Raji (cell line): ENCODE data around the gene MROH2A.

Experiments
- POLR2A ChIP-seq: IDR thresholded peaks from 2 replicates; pipeline ENCODE4 v1.6.1; 2011; ENCODE audit warnings: low read depth, low read length, control low read depth; ENCODE audit not compliant: insufficient read depth

Gene MROH2A

DNA sequence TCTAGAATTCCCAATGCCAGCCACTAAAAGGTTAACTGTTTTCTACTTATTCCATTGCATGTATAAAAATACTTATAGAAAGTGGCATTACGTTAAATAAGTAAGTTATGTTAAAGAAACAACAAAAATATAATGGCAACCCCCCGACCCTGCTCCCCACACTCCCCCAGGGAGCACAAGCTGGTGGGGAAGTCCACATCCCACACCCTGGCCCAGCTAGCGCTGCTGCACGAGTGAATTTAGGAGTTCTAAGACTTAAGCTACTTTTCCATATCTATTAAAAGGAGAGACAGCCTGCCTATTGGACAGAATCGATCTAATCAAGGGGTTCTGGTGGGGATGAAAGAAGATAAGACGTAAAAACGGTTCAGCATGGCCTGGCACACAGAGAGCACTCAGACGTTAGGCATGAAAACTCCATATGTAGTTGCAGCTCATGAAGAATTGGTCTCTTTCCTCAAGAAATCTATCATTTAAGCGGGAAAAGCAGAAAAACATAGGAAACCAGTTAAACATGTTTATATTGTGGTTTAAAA, 59.6 kb downstream of the MROH2A start:
- TF ChIP-seq POLR2A = no peak

- TF ChIP-seq POLR2A = no peak
Measured at GRCh38 chr2:233838251-233838650, 60.1 kb downstream of the MROH2A start.

- no peak for TF ChIP-seq POLR2A
Measured at GRCh38 chr2:233838726-233839446, 60.8 kb downstream of the MROH2A start.

GRCh38 chr2:233839447-233839820, 61.3 kb downstream of the MROH2A start:
- TF ChIP-seq POLR2A = no peak

DNA sequence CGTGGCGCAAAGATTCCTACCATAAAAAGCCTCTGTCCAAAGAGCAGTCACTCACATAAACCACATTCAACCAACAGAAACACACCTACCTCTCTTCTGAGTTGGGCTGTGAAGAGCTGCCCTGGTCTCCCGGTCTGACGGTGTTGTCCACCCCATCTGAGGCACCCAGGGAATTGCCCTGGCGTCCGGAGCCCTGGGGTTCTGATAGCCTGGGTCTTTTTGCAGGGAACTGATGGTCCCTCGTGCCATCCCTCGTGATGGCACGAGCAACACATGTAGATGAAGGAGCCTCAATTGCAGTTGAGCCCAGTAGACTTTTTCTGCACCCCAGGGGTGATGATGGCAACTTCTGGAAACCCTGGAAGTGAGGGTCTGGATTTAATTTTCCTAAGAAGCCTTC, 62.4 kb downstream of the MROH2A start:
- TF ChIP-seq POLR2A = no peak

GRCh38 chr2:233841183-233841582, 63.1 kb downstream of the MROH2A start:
- no peak for TF ChIP-seq POLR2A

DNA sequence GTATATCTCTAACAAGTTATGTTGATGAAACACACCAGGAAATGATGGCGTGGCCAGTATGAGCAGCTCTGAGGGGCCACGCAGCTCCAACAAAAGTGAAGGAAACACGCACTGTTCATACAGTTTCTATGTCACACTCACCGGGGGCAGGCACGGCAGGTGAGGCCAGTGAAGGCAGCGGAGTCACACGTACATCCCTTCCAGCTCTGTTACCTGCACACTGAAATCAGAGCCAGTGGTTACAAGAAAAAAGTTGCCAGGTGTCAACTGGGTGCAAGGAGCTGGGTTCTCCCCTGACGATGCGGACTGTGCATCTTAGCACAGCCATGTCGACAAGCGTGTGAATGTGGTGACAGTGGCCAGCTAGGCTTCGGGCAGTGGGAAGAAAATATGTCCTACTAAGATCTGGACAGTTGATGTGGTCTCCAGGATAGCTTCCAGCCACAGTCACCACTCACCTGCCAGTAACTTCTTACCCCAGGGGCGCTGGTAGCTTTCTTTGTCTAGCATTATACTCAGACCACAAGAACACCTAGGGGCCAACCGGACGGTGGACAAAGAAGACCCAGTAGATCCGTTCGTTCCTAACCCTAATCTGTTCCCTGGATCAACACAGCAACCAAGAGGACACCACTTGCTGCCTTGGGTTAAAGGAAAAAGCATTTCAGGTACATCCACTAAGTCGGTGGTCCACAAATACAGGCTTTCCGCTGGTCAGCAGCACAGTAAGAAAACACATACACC, 66.1 kb downstream of the MROH2A start:
- TF ChIP-seq POLR2A = no peak

GRCh38 chr2:233844836-233845235, 66.7 kb downstream of the MROH2A start:
- TF ChIP-seq POLR2A = no peak

DNA sequence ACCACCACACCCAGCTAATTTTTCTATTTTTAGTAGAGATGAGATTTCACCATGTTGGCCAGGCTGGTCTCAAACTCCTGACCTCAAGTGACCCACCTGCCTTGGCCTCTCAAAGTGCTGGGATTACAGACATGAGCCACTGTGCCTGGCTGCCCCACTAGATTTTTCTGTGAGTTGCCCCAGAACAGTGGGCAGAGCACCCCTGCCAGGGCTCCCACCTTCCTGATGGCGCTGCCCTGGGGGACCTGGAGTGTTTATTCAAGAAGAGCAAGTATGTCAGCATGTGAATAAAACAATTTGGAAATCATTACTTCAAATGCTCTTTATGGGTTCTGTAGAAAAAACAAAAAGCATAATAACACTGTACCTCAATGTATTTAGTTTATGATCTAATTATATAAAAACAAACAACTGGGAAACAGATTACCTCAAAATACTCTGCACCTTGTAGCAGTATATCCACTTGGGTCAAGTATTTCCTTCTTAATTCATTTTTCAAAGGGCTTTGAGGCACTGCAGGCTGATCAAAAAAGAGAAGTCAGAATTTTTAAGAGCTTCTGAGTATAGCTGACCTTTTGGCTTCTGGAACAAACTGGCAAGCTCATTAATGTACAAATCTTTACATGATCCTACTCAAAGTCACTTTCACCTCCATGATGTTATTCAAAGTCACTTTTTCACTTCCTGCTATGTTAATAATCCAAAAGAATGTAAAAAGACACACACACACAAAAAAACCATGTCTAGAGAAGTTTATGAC, 67.4 kb downstream of the MROH2A start:
- TF ChIP-seq POLR2A = no peak

DNA sequence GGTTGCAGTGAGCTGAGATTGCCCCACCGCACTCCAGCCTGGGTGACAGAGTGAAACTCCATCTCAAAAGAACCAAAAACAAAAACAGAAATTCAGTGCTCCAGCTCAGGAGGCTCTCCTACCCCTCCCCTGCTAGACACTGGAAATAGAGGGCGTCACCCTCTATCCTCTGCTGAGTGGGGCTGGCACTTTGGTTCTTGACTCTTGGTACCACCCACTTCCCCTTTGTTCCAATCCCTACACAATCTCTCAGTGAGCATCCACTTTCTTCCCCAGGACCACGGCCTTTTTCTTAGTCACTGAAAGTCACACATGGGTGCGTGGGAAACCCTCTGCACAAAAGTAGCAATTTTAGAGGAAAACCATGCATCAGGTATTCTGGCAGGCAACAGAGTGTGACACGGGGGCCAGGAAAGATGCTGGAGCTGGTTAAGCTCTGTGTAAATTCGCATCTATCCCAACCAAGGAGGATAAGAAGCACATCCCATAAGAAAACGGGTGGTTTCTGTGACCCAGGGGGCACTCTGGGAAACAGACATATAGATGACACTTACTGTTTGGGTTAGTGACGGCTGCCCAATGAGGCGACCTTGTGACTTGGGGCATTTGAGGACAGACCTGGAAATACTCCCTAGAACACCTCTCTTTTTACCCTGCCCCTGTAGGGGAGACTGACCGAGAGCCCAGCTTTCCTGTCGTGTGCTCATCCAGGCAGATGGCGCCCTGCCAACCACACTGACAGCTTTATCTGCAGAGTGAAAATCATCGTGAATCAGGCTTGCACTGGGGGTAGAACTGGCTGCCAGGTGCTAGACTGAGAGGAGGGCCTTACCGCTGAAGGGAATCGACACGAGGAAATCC, 68.5 kb downstream of the MROH2A start:
- no peak for TF ChIP-seq POLR2A

- no peak for TF ChIP-seq POLR2A
Measured at GRCh38 chr2:233847248-233847898, 69.2 kb downstream of the MROH2A start.

- no peak for TF ChIP-seq POLR2A
Measured at GRCh38 chr2:233848276-233848675, 70.1 kb downstream of the MROH2A start.

DNA sequence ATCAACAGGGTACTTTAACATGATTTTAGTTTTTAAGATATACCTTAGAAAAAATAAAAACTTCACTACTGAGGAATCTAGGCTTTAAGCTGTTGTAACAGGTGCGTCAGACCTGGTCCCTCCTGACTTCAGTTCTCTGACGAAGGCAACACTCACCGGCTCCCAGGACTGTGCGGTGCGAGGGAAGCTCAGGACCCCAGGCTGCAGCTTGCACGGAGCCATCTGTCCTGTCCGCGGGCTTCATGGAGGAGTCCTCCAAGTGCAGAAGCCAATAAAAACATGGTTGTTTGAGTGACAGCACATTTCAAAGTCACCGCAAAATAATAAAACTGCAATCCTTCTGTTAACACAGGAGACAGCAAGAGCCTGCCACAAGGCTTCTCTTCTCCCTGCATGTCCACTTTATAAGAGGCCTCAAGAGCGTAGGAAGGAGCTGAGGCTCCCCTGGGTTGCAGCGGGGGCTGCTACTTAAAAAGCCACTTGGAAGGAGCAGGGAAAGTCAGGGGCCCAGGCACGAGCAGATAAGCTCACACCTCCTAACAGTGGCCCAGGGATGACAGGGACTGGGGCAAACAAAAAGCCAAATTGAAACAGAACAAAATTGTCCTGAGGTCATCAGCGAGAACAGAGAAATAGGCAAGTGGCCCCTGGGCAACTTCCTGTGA, 71.6 kb downstream of the MROH2A start:
- no peak for TF ChIP-seq POLR2A

DNA sequence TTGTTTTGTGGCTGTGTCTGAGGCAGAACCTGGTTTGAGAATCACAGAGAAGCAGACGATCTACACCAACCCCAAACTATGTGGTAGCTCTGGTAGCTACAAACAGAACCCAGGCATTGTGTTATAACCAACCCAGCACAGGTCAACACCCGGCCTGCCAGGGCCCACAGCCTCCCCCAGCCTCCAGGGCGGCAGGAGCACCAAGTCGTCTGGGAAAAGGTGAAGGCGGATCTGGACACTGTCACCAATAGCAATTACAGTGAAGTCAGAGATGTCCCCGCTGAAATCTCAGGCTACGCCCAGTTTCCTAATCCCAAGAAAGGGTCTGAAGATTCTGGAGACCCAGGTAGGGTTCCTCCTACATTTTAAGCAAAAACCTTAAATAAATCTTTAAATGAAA, 72.6 kb downstream of the MROH2A start:
- no peak for TF ChIP-seq POLR2A

DNA sequence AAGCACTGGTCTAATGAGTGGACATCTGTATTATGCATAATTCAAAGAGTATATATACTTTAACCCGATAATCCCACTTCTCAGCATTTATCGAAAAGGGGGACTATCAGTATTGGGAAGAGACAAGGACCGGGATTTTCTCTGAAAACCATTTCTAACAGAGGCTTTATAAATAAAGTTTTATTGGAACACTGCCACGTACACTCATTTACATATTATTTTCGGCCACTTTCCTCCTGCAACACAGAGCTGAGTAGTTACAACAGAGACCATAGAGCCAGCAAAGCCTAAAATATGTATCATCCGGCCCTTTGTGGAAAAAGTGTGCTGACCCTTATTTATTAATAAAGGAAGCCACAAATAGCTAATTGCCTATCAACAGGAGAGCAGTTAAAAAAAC, 73.0 kb downstream of the MROH2A start:
- no peak for TF ChIP-seq POLR2A
